ENCODE results near the gene FAM53B.

FAM53B gene

DNA sequence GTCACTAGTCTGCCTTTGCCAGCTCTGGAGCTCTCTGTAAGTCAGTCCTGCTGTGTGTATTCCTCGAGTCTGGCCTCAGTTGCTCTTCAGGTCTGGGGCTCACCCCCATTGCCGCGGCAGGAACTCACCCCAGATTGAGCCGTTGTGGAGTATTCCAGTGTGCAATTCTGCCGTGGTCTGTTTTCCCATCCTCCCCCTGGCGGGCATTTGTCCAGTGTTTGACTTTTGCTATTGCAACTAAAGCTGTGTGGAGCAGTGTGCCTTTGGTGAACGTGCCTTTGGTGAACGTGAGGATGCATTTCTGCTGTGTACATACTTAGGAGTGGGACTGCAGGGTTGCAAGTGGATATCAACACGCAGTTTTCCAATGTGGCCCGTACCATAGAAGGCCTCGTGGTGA, 134.5 kb downstream of the FAM53B start:
- no peak overlapping the region for H3K4me3 ChIP-seq (ENCODE audit: low read length)
- TF ChIP-seq, protein P1, sequence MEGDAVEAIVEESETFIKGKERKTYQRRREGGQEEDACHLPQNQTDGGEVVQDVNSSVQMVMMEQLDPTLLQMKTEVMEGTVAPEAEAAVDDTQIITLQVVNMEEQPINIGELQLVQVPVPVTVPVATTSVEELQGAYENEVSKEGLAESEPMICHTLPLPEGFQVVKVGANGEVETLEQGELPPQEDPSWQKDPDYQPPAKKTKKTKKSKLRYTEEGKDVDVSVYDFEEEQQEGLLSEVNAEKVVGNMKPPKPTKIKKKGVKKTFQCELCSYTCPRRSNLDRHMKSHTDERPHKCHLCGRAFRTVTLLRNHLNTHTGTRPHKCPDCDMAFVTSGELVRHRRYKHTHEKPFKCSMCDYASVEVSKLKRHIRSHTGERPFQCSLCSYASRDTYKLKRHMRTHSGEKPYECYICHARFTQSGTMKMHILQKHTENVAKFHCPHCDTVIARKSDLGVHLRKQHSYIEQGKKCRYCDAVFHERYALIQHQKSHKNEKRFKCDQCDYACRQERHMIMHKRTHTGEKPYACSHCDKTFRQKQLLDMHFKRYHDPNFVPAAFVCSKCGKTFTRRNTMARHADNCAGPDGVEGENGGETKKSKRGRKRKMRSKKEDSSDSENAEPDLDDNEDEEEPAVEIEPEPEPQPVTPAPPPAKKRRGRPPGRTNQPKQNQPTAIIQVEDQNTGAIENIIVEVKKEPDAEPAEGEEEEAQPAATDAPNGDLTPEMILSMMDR (conservative IDR thresholded peaks at IDR 0.05; ENCODE audit: low read length): no peak
- no peak for DNase-seq (ENCODE audit: low read depth)

DNA sequence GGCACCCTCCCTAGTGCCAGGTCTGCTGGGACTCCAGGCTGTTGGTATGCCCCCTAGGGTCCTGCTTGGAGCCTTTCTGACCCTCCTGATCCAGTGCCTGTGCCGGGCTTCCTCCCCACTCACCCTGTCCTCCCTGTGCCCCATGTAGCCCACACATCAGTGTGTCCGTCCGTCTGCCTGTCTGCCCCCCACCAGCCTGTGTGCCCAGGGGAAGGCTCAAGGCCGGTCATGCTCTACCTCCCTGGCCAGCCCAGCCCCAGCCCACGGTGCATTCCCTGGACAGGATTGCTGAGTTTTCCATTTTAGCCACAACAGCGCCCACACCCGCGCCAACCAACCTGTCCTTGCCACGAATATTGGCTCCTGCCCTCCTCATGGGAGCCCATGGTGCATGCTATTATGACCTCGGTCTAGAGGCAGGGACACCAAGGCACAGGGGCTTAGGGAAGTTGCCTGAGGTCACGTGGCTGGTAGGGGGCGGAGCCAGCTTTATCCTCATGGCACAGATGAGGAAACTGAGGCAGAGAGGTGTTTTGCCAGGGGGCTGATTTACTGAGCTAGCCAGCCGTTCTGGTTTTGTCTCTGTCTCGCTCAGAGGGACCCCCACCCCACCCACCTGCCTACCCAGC, 136.0 kb downstream of the FAM53B start:
- TF ChIP-seq, protein P1 (conservative IDR thresholded peaks at IDR 0.05; ENCODE audit: low read length): no peak
- H3K4me3 ChIP-seq (ENCODE audit: low read length): no peak overlapping the region
- DNase-seq (ENCODE audit: low read depth): no peak

DNA sequence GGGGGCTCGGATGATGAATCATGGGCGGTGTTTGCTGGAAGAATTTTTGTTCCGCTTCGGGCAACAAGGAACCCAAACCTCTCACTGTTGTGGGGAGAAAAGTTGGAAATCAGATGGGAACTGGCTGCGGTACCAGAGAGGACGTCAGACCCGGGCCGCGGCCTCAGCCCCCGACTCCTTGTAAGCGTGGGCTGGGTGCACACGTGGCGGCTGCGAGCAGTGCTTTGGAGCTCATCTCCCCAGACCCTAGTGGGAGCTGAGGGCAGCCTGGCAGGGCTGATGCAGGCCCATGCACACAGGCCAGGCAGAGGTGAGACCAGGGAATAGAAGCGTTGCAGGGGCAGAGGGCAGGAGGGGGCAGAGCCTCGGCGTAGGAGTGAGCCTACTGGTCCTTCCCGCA, 136.5 kb downstream of the FAM53B start:
- TF ChIP-seq, protein P1 (conservative IDR thresholded peaks at IDR 0.05; ENCODE audit: low read length): no peak
- DNase-seq (ENCODE audit: low read depth): no peak
- H3K4me3 ChIP-seq (ENCODE audit: low read length): no peak overlapping the region

DNA sequence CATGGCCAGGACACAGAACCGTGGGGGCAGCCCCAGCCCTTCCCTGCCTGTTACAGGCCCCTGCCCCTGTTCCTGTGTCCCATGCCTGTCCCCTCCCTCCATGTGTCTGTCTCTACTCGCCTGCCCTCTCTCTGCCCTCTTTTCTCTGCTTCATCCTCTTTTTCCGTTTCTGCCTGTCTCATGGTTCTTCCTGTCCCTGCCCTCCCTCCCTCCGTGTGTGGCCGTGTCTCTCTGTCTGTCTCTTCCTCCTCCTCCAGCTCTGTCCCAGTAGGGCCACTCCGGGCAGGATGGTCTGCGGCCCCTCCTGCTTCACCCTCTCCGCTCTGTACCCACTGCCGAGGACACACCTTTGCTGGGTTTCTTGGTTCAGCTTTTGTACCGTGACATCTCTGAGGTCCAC, 137.4 kb downstream of the FAM53B start:
- TF ChIP-seq, protein P1 (conservative IDR thresholded peaks at IDR 0.05; ENCODE audit: low read length): no peak
- no peak for DNase-seq (ENCODE audit: low read depth)
- H3K4me3 ChIP-seq (ENCODE audit: low read length): no peak overlapping the region

DNA sequence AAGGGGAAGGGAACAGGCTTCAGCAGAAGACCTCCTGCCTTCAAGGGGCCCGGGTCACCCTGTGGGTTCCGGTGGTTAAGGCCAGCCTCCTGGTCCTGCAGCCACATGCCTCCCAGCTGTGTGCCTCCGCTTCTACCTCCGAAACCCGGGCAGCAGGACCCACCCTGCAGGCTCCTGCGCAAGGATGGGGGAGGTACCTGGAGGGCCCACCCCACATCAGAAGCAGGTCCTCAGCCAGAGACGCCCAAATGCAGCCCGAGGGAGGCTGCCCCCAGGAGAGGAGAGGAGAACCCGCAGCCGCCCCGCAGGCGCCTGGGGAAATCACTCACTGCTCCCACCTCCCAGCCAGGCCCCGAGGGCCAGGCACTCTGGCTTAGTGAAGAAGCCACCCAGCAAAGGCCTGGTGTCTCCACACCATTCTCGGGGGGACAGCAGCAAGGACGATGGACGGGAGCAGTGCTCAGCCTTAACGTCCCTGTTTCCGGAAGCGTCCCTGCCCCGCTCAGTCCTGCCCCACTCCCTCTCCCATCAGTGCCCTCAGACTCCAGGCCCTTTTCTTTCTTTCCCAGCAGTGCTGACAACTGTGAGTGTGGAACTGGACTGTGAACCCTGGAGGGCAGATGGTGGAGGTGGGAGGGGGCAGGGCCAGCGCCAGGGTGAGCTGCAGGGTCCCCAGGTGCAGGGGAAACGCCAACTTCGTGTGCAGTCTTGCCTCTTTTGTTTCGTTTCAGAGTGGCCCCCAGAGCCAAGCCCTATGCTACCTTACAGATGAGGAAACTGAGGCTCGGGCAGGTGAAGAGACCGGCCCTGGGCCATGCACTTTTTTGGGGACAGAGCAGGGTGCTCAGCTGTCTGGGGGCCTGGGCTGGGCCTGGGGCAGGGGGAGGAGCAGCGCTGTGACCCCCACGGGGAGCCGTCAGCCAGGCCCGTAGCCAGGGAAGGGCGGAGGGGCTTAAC, 138.0 kb downstream of the FAM53B start:
- no peak for DNase-seq (ENCODE audit: low read depth)
- TF ChIP-seq, protein P1 (conservative IDR thresholded peaks at IDR 0.05; ENCODE audit: low read length): no peak
- no peak overlapping the region for H3K4me3 ChIP-seq (ENCODE audit: low read length)

DNA sequence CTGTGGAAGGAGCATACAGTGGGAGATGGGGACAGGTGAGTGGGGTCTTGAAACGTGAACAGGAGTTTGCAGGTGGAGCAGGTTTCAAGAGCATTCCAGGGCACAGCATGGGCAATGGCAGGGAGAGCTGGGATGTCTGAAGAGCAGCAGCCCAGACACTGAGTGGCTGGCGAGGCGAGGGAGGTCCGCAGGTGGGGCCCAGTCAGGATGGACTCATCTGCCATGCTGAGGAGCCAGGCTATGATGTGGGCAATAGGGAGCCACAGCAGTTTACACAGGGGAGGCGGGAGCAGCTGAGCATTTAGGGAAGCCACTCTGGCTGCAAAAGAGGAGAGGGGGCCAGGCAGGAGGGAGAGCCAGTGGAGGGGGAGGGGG, 138.7 kb downstream of the FAM53B start:
- no peak for DNase-seq (ENCODE audit: low read depth)
- no peak overlapping the region for H3K4me3 ChIP-seq (ENCODE audit: low read length)
- TF ChIP-seq, protein P1 (conservative IDR thresholded peaks at IDR 0.05; ENCODE audit: low read length): no peak

DNA sequence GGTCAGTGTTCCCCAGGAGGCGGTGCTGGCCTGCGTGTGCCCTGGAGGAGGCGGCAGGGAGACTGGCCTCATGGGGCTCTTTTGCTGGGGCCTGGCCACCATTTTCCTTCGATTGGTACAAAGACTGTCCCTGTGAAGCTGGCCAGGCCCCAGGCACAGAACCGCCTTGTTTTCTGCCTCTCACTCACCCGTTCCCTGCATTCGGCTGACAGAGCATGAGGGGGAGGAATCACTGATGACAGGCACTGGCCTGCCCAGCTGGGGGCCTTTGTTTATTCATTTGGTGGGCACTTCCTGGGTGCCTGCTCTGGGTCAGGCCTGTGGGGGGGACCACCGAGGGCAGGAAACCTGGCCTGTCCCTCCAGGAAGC, 139.2 kb downstream of the FAM53B start:
- TF ChIP-seq, protein P1 (conservative IDR thresholded peaks at IDR 0.05; ENCODE audit: low read length): no peak
- no peak for DNase-seq (ENCODE audit: low read depth)
- no peak overlapping the region for H3K4me3 ChIP-seq (ENCODE audit: low read length)
